ENCODE results near the gene ALPG.
"Not testable (repeated sequence)": the region's sequence is repeated elsewhere in the genome, so short reads cannot be mapped to it uniquely, and the experiment has no call there.

Gene ALPG

DNA sequence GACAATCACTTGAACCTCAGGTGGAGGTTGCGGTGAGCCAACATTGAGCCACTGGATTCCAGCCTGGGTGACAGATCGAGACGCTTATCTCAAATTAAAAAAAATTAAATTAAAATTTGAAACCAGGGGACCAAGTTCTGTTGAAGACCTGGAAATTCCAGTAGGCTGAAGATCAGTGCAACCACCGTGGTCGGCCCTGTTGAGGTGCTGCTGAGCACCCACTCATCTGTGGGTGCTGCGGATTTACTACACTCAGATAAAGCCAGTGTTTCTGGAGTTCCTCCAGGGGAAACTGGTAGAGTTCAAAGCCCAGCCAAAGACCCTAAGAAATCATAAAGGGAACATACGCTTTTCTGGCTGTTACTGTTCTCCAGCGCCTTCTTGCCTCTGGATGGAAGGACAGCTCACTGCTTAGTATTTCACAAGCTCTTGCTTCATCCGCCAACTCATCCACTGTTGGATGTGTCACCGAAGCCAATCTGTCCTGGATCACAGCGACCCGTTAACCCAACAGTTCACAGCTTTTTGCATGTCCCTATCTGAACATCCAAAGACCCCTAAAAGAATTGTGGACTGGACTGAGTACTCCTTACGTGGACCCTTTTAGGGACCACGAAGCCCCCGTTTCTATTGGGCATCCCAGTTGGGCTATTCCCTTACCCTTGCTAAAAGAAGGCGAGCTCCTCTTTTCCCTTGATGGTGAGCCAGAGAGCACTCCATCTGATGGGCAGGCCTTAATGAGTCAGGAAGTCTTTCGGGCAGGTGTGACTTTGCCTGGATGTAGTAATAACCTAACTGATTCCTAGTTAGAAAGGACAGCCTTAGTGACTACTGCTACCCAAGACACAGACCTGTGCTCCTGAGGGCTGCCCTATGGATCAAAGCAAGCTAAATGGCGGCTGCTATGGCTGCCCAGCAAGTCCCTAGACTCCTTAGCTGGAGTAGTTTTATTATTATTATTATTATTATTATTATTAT lies 34.1 kb upstream of the ALPG start:
- Mint-ChIP-seq H3K27ac (no peak overlapping the region), H3K4me1 (no peaks in the 10 kb centered on the region), H3K27me3 (no peaks in the 10 kb centered on the region), H3K36me3 (no peaks in the 10 kb centered on the region), H3K9me3 (no peaks in the 10 kb centered on the region), H3K4me3 (no peak overlapping the region)

DNA sequence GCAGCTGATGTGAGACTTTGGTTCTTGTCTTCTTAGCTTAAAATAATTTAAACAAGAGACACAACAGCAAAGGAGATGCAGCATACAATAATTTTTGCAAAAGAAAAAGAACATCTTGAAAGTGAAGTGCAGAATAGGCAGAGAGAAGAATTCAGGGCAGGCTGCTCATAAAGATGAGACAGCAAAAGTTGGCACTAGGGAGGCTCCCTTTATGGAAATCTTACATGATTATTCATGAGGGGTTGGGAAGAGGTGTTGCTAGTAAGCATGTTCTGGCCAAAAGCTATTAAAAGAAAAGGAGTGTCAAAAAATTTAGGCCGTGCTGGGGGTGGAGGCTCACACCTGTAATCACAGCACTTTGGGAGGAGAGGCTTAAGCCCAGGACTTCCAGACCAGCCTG lies 32.3 kb upstream of the ALPG start:
- Mint-ChIP-seq H3K27me3 (no peaks in the 10 kb centered on the region), H3K9me3 (no peaks in the 10 kb centered on the region), H3K4me1 (no peaks in the 10 kb centered on the region), H3K4me3 (no peak overlapping the region), H3K27ac (no peak overlapping the region), H3K36me3 (no peaks in the 10 kb centered on the region)

DNA sequence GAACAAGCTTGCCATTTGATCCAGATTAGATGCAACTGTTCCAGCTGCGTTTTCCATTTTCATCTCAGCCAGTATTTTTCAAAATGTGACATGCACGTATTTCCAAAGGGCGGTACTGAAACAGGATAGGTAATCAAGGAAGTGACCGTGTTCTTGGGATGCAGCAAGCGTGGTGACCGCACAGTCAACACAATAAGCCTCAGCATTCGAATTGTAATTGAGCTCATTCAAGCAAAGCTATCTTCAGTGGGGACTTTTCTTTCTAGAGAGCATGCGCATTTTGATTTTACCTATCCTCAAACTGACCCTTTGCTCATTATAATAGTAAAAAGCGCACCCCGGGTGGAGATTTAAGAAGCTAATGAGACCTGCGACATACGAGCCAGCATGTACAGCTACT lies 31.5 kb upstream of the ALPG start:
- no peaks in the 10 kb centered on the region for H3K9me3 Mint-ChIP-seq
- H3K4me1 Mint-ChIP-seq, result no peaks in the 10 kb centered on the region
- no peak overlapping the region for H3K27ac Mint-ChIP-seq
- H3K4me3 Mint-ChIP-seq, result no peak overlapping the region
- H3K36me3 Mint-ChIP-seq, result no peaks in the 10 kb centered on the region
- no peaks in the 10 kb centered on the region for H3K27me3 Mint-ChIP-seq

DNA sequence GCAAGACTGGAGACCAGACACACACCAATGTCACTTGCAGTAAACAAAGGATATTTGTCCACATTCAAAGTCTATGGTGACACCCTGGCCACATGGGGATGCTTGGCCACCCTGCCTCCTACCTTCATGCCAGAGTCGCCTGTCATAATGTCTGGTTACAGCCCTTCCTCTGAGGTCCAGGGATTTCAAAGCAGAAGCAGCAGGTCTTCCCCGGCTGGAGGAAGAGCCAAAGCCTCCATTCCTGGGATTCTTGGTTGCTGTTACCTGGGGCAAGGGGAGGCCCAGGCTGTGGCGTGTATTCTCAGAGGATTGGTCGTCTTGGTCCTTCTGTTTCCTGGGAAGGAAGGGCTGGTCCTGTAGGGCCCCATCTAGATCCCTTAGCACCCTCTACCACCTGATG lies 30.4 kb upstream of the ALPG start:
- no peak overlapping the region for H3K27ac Mint-ChIP-seq
- no peaks in the 10 kb centered on the region for H3K4me1 Mint-ChIP-seq
- H3K36me3 Mint-ChIP-seq, result no peaks in the 10 kb centered on the region
- H3K27me3 Mint-ChIP-seq, result no peaks in the 10 kb centered on the region
- H3K9me3 Mint-ChIP-seq, result no peaks in the 10 kb centered on the region
- no peak overlapping the region for H3K4me3 Mint-ChIP-seq

DNA sequence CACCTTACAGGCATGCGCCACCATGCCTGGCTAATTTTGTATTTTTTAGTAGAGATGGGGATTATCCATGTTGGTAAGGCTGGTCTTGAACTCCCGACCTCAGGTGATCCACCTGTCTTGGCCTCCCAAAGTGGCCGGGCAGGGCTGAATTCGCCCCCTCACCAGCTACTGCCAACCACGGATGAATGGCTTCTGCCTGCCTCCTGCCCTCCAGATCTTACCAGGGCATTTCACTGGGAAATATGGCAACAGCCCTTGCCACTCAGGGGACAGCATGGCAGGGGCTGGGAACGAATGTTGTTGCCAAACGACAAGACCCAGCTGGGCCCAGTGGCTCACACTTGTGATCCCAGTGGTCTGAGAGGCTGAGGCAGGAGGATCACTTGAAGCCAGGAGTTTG lies 29.9 kb upstream of the ALPG start:
- Mint-ChIP-seq H3K36me3 (no peaks in the 10 kb centered on the region), H3K9me3 (no peaks in the 10 kb centered on the region), H3K27ac (no peak overlapping the region), H3K27me3 (peaks cover under 1% of the 10 kb centered on the region), H3K4me1 (no peaks in the 10 kb centered on the region), H3K4me3 (no peak overlapping the region)

DNA sequence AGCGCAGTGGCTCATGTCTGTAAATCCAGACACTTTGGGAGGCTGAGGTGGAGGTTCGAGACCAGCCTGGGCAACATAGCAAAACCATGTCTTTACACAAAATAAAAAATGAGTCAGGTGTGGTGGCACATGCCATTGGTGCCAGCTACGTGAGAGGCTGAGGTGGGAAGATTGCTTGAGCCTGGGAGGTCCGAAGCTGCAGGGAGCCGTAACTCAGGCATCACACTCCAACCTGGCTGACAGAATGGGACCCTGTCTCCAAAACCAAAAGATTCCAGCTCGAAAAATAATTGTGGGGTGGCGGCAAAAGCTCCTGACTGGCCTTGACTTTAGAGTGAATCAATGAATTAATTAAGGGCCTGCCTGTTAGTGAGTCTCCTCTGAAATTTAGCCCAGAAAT lies 29.3 kb upstream of the ALPG start:
- no peak overlapping the region for H3K4me3 Mint-ChIP-seq
- H3K36me3 Mint-ChIP-seq, result no peaks in the 10 kb centered on the region
- no peak overlapping the region for H3K27ac Mint-ChIP-seq
- H3K4me1 Mint-ChIP-seq, result no peaks in the 10 kb centered on the region
- peaks cover 4% of the 10 kb centered on the region for H3K27me3 Mint-ChIP-seq
- no peaks in the 10 kb centered on the region for H3K9me3 Mint-ChIP-seq

DNA sequence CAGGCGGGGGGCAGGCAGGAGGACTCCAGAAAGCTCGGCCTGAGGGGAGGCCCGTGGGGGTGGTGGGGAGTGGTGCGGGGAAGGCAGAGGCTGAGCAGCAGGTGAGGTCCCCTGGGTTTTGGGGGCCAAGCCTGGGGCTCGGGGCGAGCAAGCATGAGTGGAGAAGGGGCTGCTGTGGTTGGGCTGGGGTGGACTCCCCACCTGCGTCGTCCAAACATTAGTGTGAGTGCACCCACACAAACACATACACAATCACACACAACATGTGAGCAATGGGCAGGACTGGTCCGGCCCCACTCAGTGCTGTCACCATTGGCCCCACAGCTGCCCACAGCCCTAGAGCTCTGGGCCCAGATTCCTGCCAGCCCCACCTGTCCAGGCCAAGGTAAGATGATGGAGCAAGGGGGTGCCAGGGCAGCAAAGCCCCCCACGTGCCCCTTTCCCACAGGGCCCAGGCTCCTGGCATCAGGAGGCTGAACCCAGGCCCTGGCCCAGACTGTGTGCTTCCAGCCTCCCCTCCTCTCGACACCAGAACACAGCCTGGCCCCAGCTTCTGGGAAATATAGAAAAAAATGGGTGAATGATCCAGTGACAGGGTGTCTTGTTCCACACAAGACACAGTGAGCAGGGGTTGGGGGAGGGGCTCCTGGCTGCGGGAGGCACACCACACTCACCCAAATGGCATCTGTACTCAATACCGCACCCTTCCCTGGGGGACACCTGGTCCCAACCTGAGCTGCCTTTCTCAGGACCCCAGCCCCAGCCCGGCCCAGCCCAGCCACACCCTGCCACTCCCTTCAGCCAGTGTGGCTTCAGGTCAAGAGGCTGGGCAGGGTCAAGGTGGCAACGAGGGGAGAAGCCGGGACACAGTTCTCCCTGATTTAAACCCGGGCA lies 28.6 kb upstream of the ALPG start:
- H3K27ac Mint-ChIP-seq, result no peak overlapping the region
- peaks cover 8% of the 10 kb centered on the region for H3K27me3 Mint-ChIP-seq
- no peak overlapping the region for H3K4me3 Mint-ChIP-seq
- H3K9me3 Mint-ChIP-seq, result no peaks in the 10 kb centered on the region
- no peaks in the 10 kb centered on the region for H3K4me1 Mint-ChIP-seq
- no peaks in the 10 kb centered on the region for H3K36me3 Mint-ChIP-seq

DNA sequence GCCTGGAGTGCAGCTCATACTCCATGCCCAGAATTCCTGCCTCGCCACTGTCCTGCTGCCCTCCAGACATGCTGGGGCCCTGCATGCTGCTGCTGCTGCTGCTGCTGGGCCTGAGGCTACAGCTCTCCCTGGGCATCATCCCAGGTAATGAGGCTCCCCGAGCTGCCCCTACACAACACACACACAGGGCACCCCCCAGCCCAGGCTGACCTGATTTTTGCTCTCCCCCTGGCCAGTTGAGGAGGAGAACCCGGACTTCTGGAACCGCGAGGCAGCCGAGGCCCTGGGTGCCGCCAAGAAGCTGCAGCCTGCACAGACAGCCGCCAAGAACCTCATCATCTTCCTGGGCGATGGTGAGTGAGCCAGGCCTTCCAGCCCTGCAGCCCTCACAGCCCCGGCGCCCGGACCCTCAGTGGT lies 27.9 kb upstream of the ALPG start, which contains the start of gene ALPP:
Gene ALPP, plus strand, starts transcription at position 17 of the 417 bp plus-strand sequence. Its CDS starts 52 bp downstream, at position 69.
- not testable (repeated sequence) for H3K4me1 Mint-ChIP-seq, H3K36me3 Mint-ChIP-seq, H3K27ac Mint-ChIP-seq, H3K4me3 Mint-ChIP-seq, H3K27me3 Mint-ChIP-seq, H3K9me3 Mint-ChIP-seq

DNA sequence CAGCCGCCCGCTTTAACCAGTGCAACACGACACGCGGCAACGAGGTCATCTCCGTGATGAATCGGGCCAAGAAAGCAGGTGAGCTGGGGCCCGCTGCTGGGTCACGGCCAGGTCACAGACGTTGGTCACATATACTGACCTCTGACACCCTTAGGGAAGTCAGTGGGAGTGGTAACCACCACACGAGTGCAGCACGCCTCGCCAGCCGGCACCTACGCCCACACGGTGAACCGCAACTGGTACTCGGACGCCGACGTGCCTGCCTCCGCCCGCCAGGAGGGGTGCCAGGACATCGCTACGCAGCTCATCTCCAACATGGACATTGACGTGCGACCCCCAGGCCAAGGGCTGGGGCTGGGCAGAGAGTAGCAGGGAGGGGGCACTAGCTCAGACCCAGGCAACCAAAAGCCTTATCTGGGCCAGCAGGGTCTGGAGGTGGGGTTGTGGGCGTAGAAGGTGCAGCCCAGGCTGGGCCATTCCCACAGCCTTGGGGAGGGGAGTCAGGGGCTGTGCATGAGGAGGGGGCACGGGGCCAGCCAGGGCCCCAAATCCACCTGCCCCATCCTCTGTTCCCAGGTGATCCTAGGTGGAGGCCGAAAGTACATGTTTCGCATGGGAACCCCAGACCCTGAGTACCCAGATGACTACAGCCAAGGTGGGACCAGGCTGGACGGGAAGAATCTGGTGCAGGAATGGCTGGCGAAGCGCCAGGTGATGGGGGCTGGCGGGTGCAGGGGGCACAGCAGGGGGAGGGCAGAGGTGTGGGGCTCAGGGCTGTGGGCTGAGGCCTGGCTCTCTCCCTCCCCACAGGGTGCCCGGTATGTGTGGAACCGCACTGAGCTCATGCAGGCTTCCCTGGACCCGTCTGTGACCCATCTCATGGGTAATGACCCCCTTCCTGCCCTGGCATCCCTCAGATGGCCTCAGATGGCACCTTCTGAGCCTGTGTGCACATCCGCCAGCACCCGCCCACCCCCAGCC lies 26.7 kb upstream of the ALPG start:
- not testable (repeated sequence) for H3K27ac Mint-ChIP-seq, H3K4me3 Mint-ChIP-seq, H3K9me3 Mint-ChIP-seq, H3K4me1 Mint-ChIP-seq, H3K36me3 Mint-ChIP-seq
- peaks cover 17% of the 10 kb centered on the region for H3K27me3 Mint-ChIP-seq

DNA sequence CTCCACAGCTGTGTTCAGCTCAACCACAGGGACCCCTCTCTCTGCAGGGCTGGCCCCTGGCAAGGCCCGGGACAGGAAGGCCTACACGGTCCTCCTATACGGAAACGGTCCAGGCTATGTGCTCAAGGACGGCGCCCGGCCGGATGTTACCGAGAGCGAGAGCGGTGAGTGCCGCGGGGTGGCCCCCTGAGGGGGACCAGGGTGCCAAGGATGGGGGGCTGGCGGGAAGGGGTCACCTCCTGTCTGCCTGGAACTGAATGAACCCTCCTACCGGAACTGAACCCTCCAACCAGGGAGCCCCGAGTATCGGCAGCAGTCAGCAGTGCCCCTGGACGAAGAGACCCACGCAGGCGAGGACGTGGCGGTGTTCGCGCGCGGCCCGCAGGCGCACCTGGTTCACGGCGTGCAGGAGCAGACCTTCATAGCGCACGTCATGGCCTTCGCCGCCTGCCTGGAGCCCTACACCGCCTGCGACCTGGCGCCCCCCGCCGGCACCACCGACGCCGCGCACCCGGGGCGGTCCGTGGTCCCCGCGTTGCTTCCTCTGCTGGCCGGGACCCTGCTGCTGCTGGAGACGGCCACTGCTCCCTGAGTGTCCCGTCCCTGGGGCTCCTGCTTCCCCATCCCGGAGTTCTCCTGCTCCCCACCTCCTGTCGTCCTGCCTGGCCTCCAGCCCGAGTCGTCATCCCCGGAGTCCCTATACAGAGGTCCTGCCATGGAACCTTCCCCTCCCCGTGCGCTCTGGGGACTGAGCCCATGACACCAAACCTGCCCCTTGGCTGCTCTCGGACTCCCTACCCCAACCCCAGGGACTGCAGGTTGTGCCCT lies 25.2 kb upstream of the ALPG start:
- H3K9me3 Mint-ChIP-seq, H3K27ac Mint-ChIP-seq, H3K36me3 Mint-ChIP-seq, H3K4me1 Mint-ChIP-seq: not testable (repeated sequence)
- Mint-ChIP-seq H3K27me3 (peaks cover 28% of the 10 kb centered on the region), H3K4me3 (peak overlapping the region; percentile 33)

DNA sequence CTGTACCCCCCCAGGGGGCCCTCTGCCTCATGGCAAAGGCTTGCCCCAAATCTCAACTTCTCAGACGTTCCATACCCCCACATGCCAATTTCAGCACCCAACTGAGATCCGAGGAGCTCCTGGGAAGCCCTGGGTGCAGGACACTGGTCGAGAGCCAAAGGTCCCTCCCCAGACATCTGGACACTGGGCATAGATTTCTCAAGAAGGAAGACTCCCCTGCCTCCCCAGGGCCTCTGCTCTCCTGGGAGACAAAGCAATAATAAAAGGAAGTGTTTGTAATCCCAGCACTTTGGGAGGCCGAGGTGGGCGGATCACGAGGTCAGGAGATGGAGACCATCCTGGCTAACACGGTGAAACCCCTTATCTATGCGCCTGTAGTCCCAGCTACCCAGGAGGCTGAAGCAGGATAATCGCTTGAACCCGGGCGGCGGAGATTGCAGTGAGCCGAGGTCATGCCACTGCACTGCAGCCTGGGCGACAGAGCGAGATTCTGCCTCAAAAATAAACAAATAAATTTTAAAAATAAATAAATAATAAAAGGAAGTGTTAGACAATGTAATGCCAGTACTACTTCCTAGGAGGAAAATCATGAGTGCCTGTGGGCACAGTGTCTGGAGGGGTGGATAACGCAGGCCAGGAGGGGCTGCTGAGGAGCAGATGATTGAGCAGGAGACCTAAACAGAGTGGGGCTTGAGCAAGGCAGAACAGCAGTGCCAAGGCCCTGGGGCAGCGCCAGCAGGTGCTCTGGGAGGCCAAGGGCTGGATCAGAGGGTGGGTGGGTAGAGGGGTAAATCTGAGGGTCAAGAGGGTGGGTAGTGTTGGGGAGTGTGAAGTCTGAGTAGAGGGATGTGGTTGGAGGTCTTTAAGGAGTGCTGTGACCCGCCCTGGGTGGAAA lies 24.1 kb upstream of the ALPG start:
- Mint-ChIP-seq H3K36me3 (no peaks in the 10 kb centered on the region), H3K27me3 (peaks cover 28% of the 10 kb centered on the region), H3K4me3 (no peak overlapping the region), H3K27ac (no peak overlapping the region), H3K4me1 (no peaks in the 10 kb centered on the region), H3K9me3 (no peaks in the 10 kb centered on the region)

DNA sequence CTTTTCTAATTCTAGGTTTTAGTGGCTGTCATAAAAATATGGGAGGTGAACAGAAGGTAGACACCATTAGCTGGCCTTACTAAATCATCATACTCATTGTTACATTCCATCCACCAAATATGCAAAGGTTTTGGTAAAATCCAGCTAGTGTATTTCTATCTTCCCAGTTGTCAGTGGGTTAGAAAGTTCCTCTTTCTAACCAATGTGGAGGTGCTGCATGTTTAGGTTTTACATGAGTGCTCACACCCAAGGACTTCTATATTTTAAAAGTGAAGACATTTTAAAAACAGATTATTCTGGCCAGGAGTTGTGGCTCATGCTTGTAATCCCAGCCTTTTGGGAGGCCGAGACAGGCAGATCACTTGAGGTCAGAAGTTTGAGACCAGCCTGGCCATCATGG lies 22.2 kb upstream of the ALPG start:
- no peaks in the 10 kb centered on the region for H3K4me1 Mint-ChIP-seq
- H3K27ac Mint-ChIP-seq, result no peak overlapping the region
- no peak overlapping the region for H3K4me3 Mint-ChIP-seq
- no peaks in the 10 kb centered on the region for H3K36me3 Mint-ChIP-seq
- H3K27me3 Mint-ChIP-seq, result peaks cover 32% of the 10 kb centered on the region
- H3K9me3 Mint-ChIP-seq, result no peaks in the 10 kb centered on the region

DNA sequence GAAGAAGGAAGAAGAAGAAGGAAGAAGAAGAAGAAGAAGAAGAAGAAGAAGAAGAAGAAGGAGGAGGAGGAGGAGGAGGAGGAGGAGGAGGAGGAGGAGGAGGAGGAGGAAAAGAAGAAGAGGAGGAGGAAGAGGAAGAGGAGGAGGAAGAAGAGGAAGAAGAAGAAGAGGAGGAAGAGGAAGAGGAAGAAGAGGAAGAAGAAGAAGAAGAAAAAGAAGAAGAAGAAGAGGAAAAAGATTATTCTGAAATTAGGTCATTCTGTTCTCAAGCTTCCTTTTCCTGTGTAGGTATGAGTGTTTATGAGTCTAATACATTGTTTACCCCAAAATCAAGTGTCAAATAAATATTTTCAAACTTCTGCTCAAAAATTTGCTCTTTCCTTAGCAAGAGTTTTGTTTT lies 21.6 kb upstream of the ALPG start:
- not testable (repeated sequence) for H3K4me1 Mint-ChIP-seq, H3K36me3 Mint-ChIP-seq, H3K9me3 Mint-ChIP-seq, H3K4me3 Mint-ChIP-seq, H3K27ac Mint-ChIP-seq
- peaks cover 37% of the 10 kb centered on the region for H3K27me3 Mint-ChIP-seq
